OCI-M2 (cell line): Measurements from ENCODE around the gene BCL6.

Experiments used
- DNase-seq: peaks from one replicate; lab custom pipeline; 2025; ENCODE audit not compliant: unreplicated experiment; lab: John Stamatoyannopoulos, UW

The BCL6 gene

DNA sequence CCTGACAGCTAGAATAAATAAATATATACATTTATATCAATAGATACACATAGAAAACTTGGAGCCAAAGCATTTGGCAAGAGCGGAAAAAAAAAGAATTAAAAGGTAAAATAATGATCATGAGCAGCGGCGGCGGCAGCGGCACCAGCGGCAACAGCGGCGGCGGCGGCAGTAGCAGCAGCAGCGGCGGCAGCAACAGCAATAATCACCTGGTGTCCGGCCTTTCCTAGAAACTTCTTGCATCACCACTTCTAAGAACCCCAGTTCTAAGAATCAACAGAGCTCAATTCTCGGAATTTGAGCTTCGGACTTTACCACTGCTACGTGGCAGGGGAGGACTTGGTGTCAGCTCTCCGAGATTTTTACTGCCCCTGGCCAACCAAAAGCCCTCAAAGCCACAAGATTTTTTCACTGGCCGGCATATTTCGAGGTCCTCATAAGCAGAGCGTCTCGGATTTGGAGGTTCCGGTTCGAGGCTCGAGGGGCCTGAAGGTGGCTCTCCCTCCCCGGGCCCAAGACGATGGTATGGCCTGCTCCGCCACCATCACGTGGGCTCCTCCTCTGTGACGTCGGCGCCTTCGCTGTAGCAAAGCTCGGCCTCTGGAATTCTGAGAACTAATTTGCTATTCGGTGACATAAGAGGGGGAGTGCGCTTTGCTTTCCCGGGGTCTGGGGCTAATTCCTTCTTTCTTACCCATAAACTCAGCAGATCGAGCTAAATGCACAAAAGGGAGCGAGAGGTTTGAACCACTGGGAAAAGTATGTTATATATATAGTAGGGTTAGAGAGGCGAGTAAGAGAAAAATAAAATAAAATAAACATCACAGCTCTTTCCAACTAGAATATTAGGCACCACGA lies at the start of gene BCL6:
BCL6 (minus strand) TSS at position 268 of the 858 bp plus-strand sequence. CDS start 11,775 bp downstream, outside the sequence.
- DNase-seq: no peak

DNA sequence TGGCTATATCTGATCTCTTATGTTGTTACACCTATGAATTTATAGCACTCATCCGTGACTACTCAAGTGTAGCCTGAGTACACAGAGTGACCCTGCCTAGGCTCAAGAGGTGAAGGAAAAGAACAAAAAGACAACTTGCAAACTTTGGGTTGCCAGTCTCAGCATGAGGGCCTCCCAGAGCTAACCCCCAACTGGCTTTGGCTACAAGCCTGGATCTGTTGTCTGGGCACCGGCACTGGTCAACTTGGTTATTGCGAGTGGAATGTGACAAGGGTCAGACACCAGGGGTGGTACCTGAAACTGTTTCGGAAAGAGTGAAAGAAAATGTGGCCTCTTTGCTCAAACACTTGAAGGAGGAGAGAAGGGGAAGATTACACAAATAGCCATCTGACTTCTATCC lies 49.5 kb upstream of the BCL6 start:
- no peak for DNase-seq

- DNase-seq: no peak
Measured at GRCh38 chr3:187793618-187794017, 48.4 kb upstream of the BCL6 start.

GRCh38 chr3:187792521-187792920 lies 47.3 kb upstream of the BCL6 start:
- no peak for DNase-seq

- no peak for DNase-seq
Measured at GRCh38 chr3:187789872-187790271, 44.6 kb upstream of the BCL6 start.

GRCh38 chr3:187788984-187789857 lies 44.0 kb upstream of the BCL6 start:
- DNase-seq: no peak

- DNase-seq: no peak
Measured at GRCh38 chr3:187783098-187783497, 37.8 kb upstream of the BCL6 start.

- DNase-seq: no peak
Measured at GRCh38 chr3:187782006-187782405, 36.7 kb upstream of the BCL6 start.

DNA sequence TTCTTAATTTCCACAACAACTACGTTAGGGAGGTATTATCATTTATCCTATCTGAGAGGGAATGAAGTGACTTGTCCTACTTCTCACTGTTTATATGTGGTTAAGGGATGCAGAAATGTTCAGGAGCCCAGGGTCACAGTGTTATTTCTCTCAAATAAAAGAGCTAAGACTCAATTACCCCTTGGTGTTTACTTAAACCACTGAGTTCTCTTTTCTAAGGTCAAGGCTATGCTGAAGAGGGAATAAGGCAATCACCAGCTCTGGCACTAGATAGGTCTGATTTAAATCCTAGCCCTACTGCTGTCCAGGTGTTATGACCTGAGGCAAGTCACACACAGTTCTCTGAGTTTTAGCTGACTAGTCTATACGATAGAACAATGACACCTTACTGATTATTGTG lies 35.7 kb upstream of the BCL6 start:
- no peak for DNase-seq

DNA sequence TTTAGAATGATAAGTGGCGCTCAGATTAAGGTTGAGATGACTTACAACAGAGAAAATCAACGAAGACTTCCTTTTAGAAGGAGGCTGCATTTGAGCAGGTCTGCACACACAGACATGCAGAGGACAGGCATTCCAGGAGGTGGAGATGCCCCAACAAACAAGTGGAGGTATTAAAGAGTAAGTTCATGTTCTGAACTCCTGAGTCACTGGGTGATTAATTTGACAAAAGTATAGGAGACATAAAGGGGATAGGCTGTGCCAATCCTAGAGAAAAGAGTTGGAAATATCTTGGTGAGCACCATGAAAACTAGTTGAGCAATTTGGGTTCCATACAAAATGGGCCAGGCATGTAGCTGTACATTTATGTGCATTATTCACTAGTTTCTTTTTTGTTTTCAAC lies 33.5 kb upstream of the BCL6 start:
- DNase-seq: no peak

- DNase-seq: no peak
Measured at GRCh38 chr3:187777331-187777941, 32.2 kb upstream of the BCL6 start.

GRCh38 chr3:187775549-187775948 lies 30.3 kb upstream of the BCL6 start:
- no peak for DNase-seq

DNA sequence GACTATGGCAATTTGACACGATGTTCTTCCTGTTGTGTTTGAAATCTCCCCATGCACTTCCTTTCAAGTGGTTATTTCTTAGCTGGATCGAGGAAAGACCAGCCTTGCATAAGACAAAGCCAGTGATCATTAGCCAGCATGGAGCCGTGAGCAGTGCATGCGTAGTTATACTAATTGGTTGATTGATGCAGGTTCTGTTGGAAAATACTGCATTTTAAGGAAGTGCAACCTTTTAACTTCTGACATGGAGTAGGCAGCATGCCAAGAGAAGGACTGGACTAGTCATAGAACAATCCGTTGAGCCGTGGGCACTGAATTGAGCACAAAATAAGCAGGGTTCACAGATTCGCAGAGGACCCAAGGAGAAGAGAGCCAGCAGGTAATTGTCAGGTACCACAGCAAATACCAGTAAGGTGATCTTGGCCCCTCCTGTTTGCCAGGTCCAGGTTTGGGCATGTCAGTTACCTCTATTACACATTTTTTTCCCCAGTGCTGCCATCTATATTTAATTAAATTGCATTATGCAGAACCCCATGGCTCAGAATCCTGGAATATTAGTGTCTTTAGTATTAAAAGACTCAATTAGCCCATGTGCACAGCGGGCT lies 29.0 kb upstream of the BCL6 start:
- no peak for DNase-seq

DNA sequence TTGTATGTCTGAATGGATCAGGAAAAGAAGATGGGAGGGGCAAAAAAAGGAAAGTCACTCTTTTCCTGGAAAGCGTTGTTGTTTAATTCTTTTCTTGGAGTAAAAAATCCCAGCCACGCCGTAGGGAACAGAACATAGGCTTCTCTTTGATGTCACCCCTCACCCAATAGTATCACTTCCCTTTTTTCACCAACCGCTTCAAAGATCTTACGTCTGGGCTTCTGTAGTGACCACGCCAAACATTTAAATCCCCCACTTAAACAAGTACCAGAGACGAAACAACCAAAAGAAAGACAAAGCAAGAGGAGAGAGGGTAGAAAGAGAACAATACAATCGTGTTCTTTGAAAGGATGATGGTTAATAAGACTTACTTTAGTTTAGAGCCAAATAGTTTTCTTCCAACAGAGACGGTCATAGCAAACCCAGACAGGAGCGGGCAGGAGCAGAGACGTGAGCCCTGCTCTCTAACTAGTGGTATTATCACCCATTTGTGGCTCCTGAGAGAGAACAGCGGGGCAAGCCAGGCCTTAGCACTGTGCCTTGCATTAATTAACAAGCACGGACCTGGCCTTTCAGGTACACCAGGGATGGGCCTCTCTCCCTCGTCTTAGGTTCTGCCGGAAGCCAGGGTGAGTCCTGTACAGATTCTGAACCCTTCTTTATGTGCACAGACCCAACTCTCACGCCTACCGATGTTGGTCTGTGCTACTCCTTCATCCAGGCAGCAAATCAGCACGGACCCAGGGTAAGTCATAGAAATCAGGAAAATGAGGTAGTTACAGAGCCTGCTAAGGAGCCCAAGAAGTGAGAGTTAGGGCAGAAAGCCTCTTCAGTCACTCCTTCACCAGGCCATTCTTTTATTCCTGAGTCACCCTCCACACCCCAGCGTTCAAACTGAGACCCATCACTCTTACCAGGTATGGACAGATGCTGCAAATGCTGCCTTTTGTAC lies 28.2 kb upstream of the BCL6 start:
- DNase-seq: no peak

DNA sequence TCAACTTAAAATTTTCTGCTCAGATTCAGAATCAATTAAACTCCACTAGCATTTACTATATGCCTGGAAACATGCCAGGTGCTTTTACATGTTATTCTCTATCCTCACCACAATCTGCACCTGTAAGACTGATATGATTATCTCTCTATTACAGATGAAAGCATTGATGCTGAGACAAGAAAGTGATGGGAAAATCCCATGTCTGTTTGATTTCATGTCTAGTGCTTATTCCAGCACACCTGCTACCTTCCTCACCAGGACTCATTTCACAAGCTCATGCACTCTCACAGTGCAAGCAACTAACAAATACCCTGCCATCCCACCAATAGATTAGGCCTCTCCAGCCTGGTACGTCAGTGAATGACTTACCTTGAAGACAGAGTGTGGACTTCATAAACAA lies 25.0 kb upstream of the BCL6 start:
- DNase-seq: no peak

GRCh38 chr3:187769771-187770170 lies 24.5 kb upstream of the BCL6 start:
- no peak for DNase-seq

DNA sequence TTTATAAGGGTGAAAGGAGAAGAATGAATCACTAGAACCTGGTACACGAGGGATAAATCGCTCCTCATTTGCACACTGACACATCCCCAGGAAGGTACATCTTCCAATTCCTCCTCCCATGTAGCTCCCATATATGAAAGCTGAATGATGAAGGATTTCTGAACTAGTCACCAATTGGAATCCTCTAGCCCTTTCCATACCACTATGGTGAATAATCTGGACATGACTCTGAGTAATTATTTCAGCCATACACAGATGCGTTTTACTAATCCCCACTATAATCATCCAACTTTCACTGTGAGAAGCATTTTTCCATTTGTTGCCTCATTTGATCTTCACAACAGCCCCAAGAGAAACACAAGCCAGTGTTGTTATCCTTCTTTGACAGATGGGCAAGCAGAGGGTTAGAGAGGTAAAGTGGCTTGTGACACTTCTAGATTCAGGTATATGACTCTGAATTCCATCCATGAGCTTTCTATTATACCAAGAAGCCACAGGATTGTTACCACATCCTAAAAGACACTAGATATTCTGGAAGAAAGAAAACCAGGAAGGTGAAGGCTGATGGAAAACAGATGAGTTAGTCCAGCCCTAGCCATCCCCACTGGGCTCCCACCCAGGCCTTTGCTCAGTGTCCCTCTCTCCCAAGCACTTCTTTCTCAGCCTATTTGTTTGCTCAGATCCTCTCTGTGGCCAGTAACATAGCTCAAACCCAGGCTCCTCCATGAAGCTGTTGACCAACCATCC lies 22.2 kb upstream of the BCL6 start:
- DNase-seq: no peak

DNA sequence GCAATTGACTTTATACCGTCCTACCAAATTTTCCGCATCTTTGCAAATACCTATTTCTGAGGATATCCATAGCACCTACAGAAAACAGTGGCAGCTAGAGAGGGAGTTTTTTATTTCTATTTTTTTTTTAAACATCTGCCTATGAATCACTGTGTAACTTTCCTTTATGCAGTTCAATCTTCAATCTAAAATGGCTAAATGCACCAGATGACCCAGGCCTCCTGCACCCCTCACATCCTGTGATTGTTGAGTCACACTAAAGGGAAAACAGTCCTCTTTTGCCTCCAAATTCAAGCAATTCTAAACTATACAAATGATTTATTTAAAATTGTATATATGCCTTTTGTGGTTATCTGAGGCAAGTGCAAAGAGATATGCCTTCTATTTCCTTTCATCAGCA lies 20.1 kb upstream of the BCL6 start:
- DNase-seq: no peak

GRCh38 chr3:187763850-187764648 lies 18.8 kb upstream of the BCL6 start:
- DNase-seq: no peak
